Naive B cell (primary cell): ENCODE measurements around the gene ATP8A1. TPM values are rescaled to one million over a fixed set of nuclear protein-coding genes. Genes with fewer than 3 reads are reported as not detected.
A peak's percentile ranks its signal among the peaks of the same experiment; 100 is the strongest.

Experiments
- ATAC-seq, 2 donors: fragments of 150-1000 bp; cut with Tn5 transposase; 2 replicates each; pipeline ENCODE4 v1.10.0; 2021; ENCODE audit warnings: low read depth in 2 of 2, mild to moderate bottlenecking in 2 of 2, moderate library complexity in 2 of 2
- DNase-seq: peaks from one replicate; pipeline ENCODE4 v3.0.0; 2022
- H3K27ac Mint-ChIP-seq, 6 donors: one replicate each; pipeline ENCODE4 v1.8.0; 2020 to 2022; ENCODE audit warnings: mild to moderate bottlenecking in 6 of 6, mixed read lengths in 6 of 6, moderate library complexity in 5 of 6, inconsistent platforms in 2 of 6
- H3K27me3 Mint-ChIP-seq, 3 donors: one replicate each; pipeline ENCODE4 v1.8.0; 2021 to 2022; ENCODE audit warnings: mixed read lengths in 3 of 3, mild to moderate bottlenecking in 1 of 3
- H3K36me3 Mint-ChIP-seq, 2 donors: one replicate each; pipeline ENCODE4 v1.8.0; 2020 to 2022; ENCODE audit warnings: mixed read lengths in 2 of 2, inconsistent platforms in 1 of 2, mild to moderate bottlenecking in 1 of 2
- H3K4me1 Mint-ChIP-seq, 3 donors: one replicate each; pipeline ENCODE4 v1.8.0; 2020 to 2022; ENCODE audit warnings: mixed read lengths in 3 of 3, inconsistent platforms in 1 of 3, mild to moderate bottlenecking in 1 of 3, moderate library complexity in 1 of 3
- H3K4me3 Mint-ChIP-seq, 8 donors: one replicate each; pipeline ENCODE4 v1.8.0; 2020 to 2022; ENCODE audit warnings: mild to moderate bottlenecking in 8 of 8, mixed read lengths in 8 of 8, moderate library complexity in 8 of 8, inconsistent platforms in 2 of 8
- H3K9me3 Mint-ChIP-seq, 7 donors: one replicate each; pipeline ENCODE4 v1.8.0; 2020 to 2022; ENCODE audit warnings: mixed read lengths in 7 of 7, mild to moderate bottlenecking in 5 of 7, inconsistent platforms in 2 of 7, moderate library complexity in 1 of 7
- polyA plus RNA-seq, 6 donors: library from polyadenylated mRNA; unstranded; fragments of 300-500 nt; fragmentation: Illumina TruSeq; gene quantifications; one replicate each; pipeline ENCODE4 v1.2.3, GENCODE V29; 2021; ENCODE audit warnings: low read depth in 6 of 6

The ATP8A1 gene
- polyA plus RNA-seq, 6 donors from 2014 or later: 16.7 to 31.0 (median 22.2) TPM

DNA sequence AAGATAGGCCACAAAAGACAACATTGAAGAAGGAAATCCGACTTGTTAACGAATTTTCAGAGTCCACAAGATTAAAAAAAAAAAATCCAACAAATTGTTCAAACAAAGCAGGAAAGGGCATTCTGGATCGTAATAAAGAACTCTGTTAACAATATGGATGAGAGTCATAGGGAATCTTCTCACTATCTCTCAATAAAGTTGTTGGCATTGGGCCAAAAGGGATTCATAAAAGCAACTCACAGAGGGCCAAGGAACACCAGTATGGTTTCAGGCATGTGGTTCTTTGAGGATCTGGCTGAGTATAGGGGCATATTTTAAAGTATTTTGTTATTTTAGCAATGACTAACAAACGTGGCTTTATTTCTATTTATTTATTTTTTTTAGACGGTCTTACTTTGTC is 210.1 kb downstream of the ATP8A1 start:
- no peak overlapping the region for H3K27ac Mint-ChIP-seq
- no peak for ATAC-seq
- peaks cover 32 to 64% of the 10 kb centered on the region in 2 donors for H3K36me3 Mint-ChIP-seq

GRCh38 chr4:42445038-42445437 is 211.9 kb downstream of the ATP8A1 start:
- Mint-ChIP-seq H3K4me3 (no peak overlapping the region), H3K9me3 (no peaks in the 10 kb centered on the region), H3K27ac (no peak overlapping the region), H3K36me3 (peaks cover 20 to 55% of the 10 kb centered on the region in 2 donors), H3K27me3 (no peaks in the 10 kb centered on the region), H3K4me1 (no peaks in the 10 kb centered on the region)
- ATAC-seq (no peak), DNase-seq (no peak)

More for the DNA sequence above, 210.1 kb downstream of the ATP8A1 start:
- no peaks in the 10 kb centered on the region for H3K4me1 Mint-ChIP-seq
- peaks cover 0 to 2% (median 0%) of the 10 kb centered on the region in 7 donors for H3K9me3 Mint-ChIP-seq
- no peaks in the 10 kb centered on the region for H3K27me3 Mint-ChIP-seq
- DNase-seq: no peak
- no peak overlapping the region for H3K4me3 Mint-ChIP-seq

- DNase-seq (no peak), ATAC-seq (no peak)
- H3K27me3 Mint-ChIP-seq: no peaks in the 10 kb centered on the region
- no peaks in the 10 kb centered on the region for H3K9me3 Mint-ChIP-seq
- no peak overlapping the region for H3K27ac Mint-ChIP-seq
- H3K36me3 Mint-ChIP-seq: peaks cover 42 to 71% of the 10 kb centered on the region in 2 donors
- no peak overlapping the region for H3K4me3 Mint-ChIP-seq
- no peaks in the 10 kb centered on the region for H3K4me1 Mint-ChIP-seq
Observed at GRCh38 chr4:42442601-42443000, 214.3 kb downstream of the ATP8A1 start.

GRCh38 chr4:42440083-42440482 is 216.8 kb downstream of the ATP8A1 start:
- ATAC-seq (no peak), DNase-seq (no peak)
- peaks cover 56 to 78% of the 10 kb centered on the region in 2 donors for H3K36me3 Mint-ChIP-seq
- H3K4me1 Mint-ChIP-seq: peaks cover 0 to 3% (median 0%) of the 10 kb centered on the region in 3 donors
- no peaks in the 10 kb centered on the region for H3K9me3 Mint-ChIP-seq
- H3K4me3 Mint-ChIP-seq: no peak overlapping the region
- no peaks in the 10 kb centered on the region for H3K27me3 Mint-ChIP-seq
- peak overlapping the region in 1 of 6 donors; percentile 39 for H3K27ac Mint-ChIP-seq

DNA sequence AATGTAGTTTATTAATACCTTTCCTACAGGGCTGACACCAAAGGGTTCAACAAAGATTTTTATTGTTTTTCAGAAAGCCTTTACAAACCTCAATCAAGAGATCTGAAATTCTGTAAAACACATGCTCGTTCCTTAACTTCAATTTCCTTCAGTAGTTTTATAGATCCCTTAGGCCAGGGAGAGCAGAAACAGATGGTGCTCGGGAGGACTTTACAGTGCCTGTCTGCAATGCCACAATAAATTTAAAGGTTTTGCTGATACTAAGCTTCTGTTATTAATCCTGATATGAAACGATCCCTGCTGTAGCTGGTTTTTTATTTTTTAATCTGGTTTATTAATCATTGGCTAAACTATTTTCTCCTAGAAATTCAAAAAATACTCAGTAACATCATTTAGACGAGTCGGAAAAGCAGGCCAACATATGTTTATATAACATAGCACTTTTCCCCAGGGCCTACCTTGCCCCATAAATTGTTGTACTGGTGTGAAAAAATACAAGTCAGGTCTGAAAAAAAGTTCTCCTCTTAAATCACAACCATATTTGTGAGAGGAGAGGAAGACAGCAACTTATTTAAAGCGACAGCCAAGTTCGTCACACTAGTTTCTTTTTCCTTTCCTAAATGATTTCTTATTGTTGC is 219.9 kb downstream of the ATP8A1 start:
- Mint-ChIP-seq H3K4me3 (no peak overlapping the region), H3K27ac (no peak overlapping the region), H3K27me3 (no peaks in the 10 kb centered on the region), H3K4me1 (peaks cover 0 to 3% (median 0%) of the 10 kb centered on the region in 3 donors), H3K9me3 (no peaks in the 10 kb centered on the region), H3K36me3 (peaks cover 55 to 70% of the 10 kb centered on the region in 2 donors)
- no peak for ATAC-seq
- DNase-seq: no peak

DNA sequence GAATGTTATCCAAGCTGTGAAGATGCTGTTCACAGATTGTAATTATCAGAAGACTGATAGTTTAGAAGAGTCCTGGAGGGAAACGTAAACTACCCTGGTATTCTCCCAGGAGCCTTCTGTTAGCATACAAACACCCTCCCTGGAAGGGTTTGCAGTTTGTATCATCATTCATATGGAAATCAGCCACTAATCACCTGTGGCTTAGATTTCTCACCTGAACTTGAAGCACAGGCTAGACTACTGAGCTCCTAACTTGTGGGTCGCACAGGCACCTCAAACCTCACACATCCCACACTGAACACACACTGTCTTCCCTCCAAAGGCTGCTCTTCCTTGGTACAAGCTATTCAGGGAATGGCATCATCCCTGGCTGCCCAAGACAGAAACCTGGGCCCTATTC is 228.9 kb downstream of the ATP8A1 start:
- peak overlapping the region in 1 of 6 donors; percentile 11 for H3K27ac Mint-ChIP-seq
- no peaks in the 10 kb centered on the region for H3K9me3 Mint-ChIP-seq
- H3K4me3 Mint-ChIP-seq: no peak overlapping the region
- H3K36me3 Mint-ChIP-seq: peaks cover 27 to 34% of the 10 kb centered on the region in 2 donors
- ATAC-seq: no peak
- H3K27me3 Mint-ChIP-seq: no peaks in the 10 kb centered on the region
- peaks cover 0 to 4% (median 0%) of the 10 kb centered on the region in 3 donors for H3K4me1 Mint-ChIP-seq
- DNase-seq: no peak

GRCh38 chr4:42425146-42426065 is 231.5 kb downstream of the ATP8A1 start:
- peaks cover 29 to 30% of the 10 kb centered on the region in 2 donors for H3K36me3 Mint-ChIP-seq
- no peaks in the 10 kb centered on the region for H3K9me3 Mint-ChIP-seq
- no peak overlapping the region for H3K4me3 Mint-ChIP-seq
- no peaks in the 10 kb centered on the region for H3K27me3 Mint-ChIP-seq
- ATAC-seq (no peak), DNase-seq (no peak)
- H3K4me1 Mint-ChIP-seq: no peaks in the 10 kb centered on the region
- H3K27ac Mint-ChIP-seq: no peak overlapping the region

DNA sequence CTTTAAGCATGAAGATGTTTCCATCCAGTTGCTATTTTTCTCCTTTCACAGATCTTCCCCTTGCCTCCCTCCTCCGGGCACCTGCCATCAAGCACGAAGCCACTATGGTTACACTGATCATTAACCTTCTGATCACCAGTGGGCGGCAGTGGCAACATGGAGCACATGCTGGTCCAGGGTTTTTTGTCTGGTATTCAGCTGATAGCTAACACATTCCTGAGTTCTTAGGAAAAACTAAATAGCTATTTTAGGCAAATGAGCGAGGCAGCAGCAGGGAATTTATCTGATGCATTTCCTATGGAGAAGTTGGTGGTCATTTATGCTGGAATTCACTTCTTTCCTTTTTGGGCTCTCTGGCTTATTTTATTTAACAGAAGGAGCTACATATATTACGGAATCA is 236.8 kb downstream of the ATP8A1 start:
- DNase-seq: no peak
- ATAC-seq: no peak
- Mint-ChIP-seq H3K27ac (peak overlapping the region in 1 of 6 donors; percentile 81), H3K4me1 (no peaks in the 10 kb centered on the region), H3K27me3 (no peaks in the 10 kb centered on the region), H3K9me3 (no peaks in the 10 kb centered on the region), H3K36me3 (peaks cover 17 to 38% of the 10 kb centered on the region in 2 donors), H3K4me3 (no peak overlapping the region)

DNA sequence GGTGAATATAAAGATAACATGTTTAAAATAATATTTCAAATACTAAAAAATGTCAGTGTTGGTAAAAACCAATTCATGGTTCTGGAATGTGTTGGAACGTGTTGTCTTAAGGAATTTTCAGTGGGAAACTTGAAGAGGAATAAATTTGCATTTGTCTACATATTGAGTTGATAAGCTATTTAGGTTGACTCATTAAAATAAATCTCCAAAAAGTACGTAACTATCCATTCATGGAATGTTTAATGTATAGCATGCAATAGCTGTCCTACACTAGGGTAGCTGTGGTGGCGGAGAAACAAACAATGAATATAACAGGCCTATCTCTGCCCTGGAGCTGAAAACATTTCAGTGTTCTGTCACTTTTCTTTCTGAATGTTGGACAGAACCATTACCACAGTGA is 239.4 kb downstream of the ATP8A1 start:
- no peaks in the 10 kb centered on the region for H3K4me1 Mint-ChIP-seq
- H3K36me3 Mint-ChIP-seq: peaks cover 21 to 48% of the 10 kb centered on the region in 2 donors
- H3K9me3 Mint-ChIP-seq: no peaks in the 10 kb centered on the region
- H3K4me3 Mint-ChIP-seq: no peak overlapping the region
- no peaks in the 10 kb centered on the region for H3K27me3 Mint-ChIP-seq
- no peak overlapping the region for H3K27ac Mint-ChIP-seq
- DNase-seq (no peak), ATAC-seq (no peak)

- Mint-ChIP-seq H3K4me3 (no peak overlapping the region), H3K36me3 (peaks cover 18 to 46% of the 10 kb centered on the region in 2 donors), H3K27ac (no peak overlapping the region), H3K4me1 (no peaks in the 10 kb centered on the region), H3K9me3 (no peaks in the 10 kb centered on the region), H3K27me3 (no peaks in the 10 kb centered on the region)
- no peak for DNase-seq
- no peak for ATAC-seq
Observed at GRCh38 chr4:42416017-42416416, 240.9 kb downstream of the ATP8A1 start.

- DNase-seq (no peak), ATAC-seq (no peak)
- Mint-ChIP-seq H3K9me3 (no peaks in the 10 kb centered on the region), H3K4me3 (no peak overlapping the region), H3K27me3 (no peaks in the 10 kb centered on the region), H3K36me3 (peaks cover 16 to 48% of the 10 kb centered on the region in 2 donors), H3K27ac (no peak overlapping the region), H3K4me1 (no peaks in the 10 kb centered on the region)
Observed at GRCh38 chr4:42415281-42415680, 241.6 kb downstream of the ATP8A1 start.

DNA sequence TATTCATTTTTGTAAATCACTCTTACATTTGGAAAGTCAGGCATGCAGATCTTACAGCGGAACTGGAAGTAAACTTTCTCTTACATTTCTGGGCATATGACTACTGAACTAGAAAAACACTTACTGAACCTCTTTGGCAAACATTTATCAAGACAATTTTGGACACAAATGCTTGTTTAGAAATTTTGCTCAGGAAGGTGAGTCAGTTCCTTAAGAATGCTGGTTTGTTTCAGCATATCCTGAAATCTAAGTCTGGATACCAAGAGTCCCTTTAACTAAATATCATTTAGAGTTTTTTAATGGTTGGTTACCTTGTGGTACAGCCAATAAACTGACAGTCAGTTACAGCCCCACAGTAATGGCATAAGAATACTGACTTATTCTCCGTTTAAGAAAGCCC is 244.7 kb downstream of the ATP8A1 start:
- Mint-ChIP-seq H3K36me3 (peaks cover 12 to 40% of the 10 kb centered on the region in 2 donors), H3K4me1 (no peaks in the 10 kb centered on the region), H3K27me3 (no peaks in the 10 kb centered on the region), H3K4me3 (no peak overlapping the region), H3K9me3 (no peaks in the 10 kb centered on the region), H3K27ac (no peak overlapping the region)
- ATAC-seq (no peak), DNase-seq (no peak)

DNA sequence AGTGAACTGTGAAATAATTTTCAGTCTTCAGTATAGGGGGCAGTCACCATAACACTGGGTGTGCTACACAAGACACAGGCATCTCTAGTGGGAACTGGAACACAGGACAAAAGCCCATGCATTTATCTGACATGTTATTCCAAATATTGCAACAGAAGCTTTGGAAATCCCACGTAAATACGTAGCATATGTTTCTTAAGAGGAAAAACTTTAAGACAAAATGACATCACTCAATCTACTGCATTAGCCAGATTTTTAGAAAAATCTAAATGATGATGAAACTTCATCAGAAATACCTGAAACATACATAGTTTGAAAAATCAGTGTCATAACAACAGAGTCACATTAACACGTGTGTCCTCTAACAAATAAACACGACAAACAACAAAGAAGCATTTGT is 245.1 kb downstream of the ATP8A1 start:
- Mint-ChIP-seq H3K4me3 (no peak overlapping the region), H3K4me1 (no peaks in the 10 kb centered on the region), H3K27me3 (no peaks in the 10 kb centered on the region), H3K9me3 (no peaks in the 10 kb centered on the region), H3K36me3 (peaks cover 12 to 38% of the 10 kb centered on the region in 2 donors), H3K27ac (no peak overlapping the region)
- ATAC-seq (no peak), DNase-seq (no peak)

GRCh38 chr4:42410446-42410845 is 246.5 kb downstream of the ATP8A1 start:
- Mint-ChIP-seq H3K4me3 (no peak overlapping the region), H3K27ac (no peak overlapping the region)

More at GRCh38 chr4:42410446-42410845, 246.5 kb downstream of the ATP8A1 start:
- Mint-ChIP-seq H3K36me3 (peaks cover 12 to 41% of the 10 kb centered on the region in 2 donors), H3K9me3 (no peaks in the 10 kb centered on the region), H3K4me1 (no peaks in the 10 kb centered on the region), H3K27me3 (no peaks in the 10 kb centered on the region)
- no peak for DNase-seq
- ATAC-seq: no peak
